Lung (tissue), 12 donors: ENCODE measurements around the gene TMEM151B. TPM values are rescaled to one million over a fixed set of nuclear protein-coding genes. Genes with fewer than 3 reads are reported as not detected.

Experiments
- ATAC-seq: fragments of 200-7000 bp; cut with Tn5 transposase; one replicate; pipeline ENCODE4 v1.9.1; 2020; ENCODE audit warnings: moderate number of reproducible peaks; ENCODE audit not compliant: insufficient read depth, low FRiP score
- DNase-seq, 3 donors: peaks; one replicate each; pipeline ENCODE4 v3.0.0-alpha.2; 2013 to 2017
- H3K27ac ChIP-seq, 2 donors: one replicate each; pipeline ENCODE4 v1.5.1; 2013; ENCODE audit warnings: mild to moderate bottlenecking in 2 of 2, moderate library complexity in 2 of 2, control low read depth in 1 of 2, inconsistent platforms in 1 of 2, low read depth in 1 of 2, low read length in 1 of 2
- H3K27me3 ChIP-seq, 3 donors: one replicate each; pipeline ENCODE4 v1.5.1; 2013; ENCODE audit warnings: low read length in 2 of 3; ENCODE audit not compliant: control insufficient read depth in 3 of 3, insufficient read depth in 3 of 3
- H3K36me3 ChIP-seq, 4 donors: one replicate each; pipeline ENCODE4 v1.5.1; 2013; ENCODE audit warnings: low read length in 4 of 4, mild to moderate bottlenecking in 1 of 4, moderate library complexity in 1 of 4; ENCODE audit not compliant: control insufficient read depth in 4 of 4, insufficient read depth in 4 of 4
- H3K4me1 ChIP-seq, 5 donors: one replicate each; pipeline ENCODE4 v1.5.1; 2013; ENCODE audit warnings: low read length in 5 of 5, mild to moderate bottlenecking in 2 of 5, moderate library complexity in 1 of 5; ENCODE audit not compliant: control insufficient read depth in 5 of 5, insufficient read depth in 5 of 5
- H3K4me3 ChIP-seq: one replicate; pipeline ENCODE4 v1.5.1; 2013; ENCODE audit warnings: mild to moderate bottlenecking, control low read depth, moderate library complexity
- H3K9ac ChIP-seq, 2 donors: one replicate each; pipeline ENCODE4 v1.5.1; 2013; ENCODE audit warnings: low read length in 2 of 2, control low read depth in 1 of 2; ENCODE audit not compliant: insufficient read depth in 1 of 2
- H3K9me3 ChIP-seq, 4 donors: one replicate each; pipeline ENCODE4 v1.5.1; 2013; ENCODE audit warnings: low read length in 3 of 4, mild to moderate bottlenecking in 1 of 4, moderate library complexity in 1 of 4; ENCODE audit not compliant: control insufficient read depth in 4 of 4, insufficient read depth in 3 of 4
- CTCF ChIP-seq: IDR thresholded peaks from 2 replicates; pipeline ENCODE4 v1.5.1; 2012; ENCODE audit warnings: mild to moderate bottlenecking; ENCODE audit errors: control extremely low read depth, extremely low read depth
- WGBS, 2 donors: extraction: QIAGEN DNeasy Blood & Tissue Kit; methylation state at CpG; one replicate each; pipeline ENCODE4 v1.1.7; 2013; 5-methylcytosine and 5-hydroxymethylcytosine counted together
- polyA plus RNA-seq, 2 donors: library from polyadenylated mRNA; stranded (reverse); fragments of 200-250 nt; gene quantifications; one replicate each; pipeline ENCODE4 v1.2.1, GENCODE V29; 2013
- total RNA-seq, 2 donors: library from RNA; depleted of rRNA in 1 of 2; stranded (reverse); fragments of >200 nt in 1 of 2; gene quantifications; one replicate each; pipeline ENCODE4 v1.2.1, GENCODE V29; 2014 to 2021
- donor health status: control.
- donor health status: control.
- donor health status: Bipolar disorder and iron deficiency.
- donor health status: healthy.
- donor health status: DM: yes; HTN: yes; CAD: no.

Gene TMEM151B
- total and polyA plus RNA-seq, 4 donors, result 0.02 to 0.21 (median 0.08) TPM

GRCh38 chr6:44272999-44273566 lies 2.8 kb downstream of the TMEM151B start:
- Histone ChIP-seq H3K9me3 (peaks cover 0 to 4% (median 0%) of the 10 kb centered on the region in 4 donors), H3K4me3 (no peak overlapping the region), H3K27me3 (peaks cover under 1 to 62% (median 35%) of the 10 kb centered on the region in 3 donors), H3K9ac (no peak overlapping the region), H3K27ac (no peak overlapping the region), H3K4me1 (peaks cover 0 to 13% (median 0%) of the 10 kb centered on the region in 5 donors), H3K36me3 (no peaks in the 10 kb centered on the region)
- DNase-seq (no peak), ATAC-seq (no peak)
- WGBS, 2 donors, result 88 to 92% methylated on average over 23 of the region's 23 CpGs
- TF ChIP-seq CTCF, result no peak

GRCh38 chr6:44273617-44274016 lies 3.4 kb downstream of the TMEM151B start:
- TF ChIP-seq CTCF, result no peak
- Histone ChIP-seq H3K27me3 (peaks cover 3 to 59% (median 35%) of the 10 kb centered on the region in 3 donors), H3K27ac (no peak overlapping the region), H3K36me3 (no peaks in the 10 kb centered on the region), H3K4me3 (no peak overlapping the region), H3K9me3 (peaks cover 0 to 4% (median 0%) of the 10 kb centered on the region in 4 donors), H3K9ac (no peak overlapping the region), H3K4me1 (peaks cover 0 to 13% (median 0%) of the 10 kb centered on the region in 5 donors)
- DNase-seq (no peak), ATAC-seq (no peak)
- WGBS, 2 donors, result 82 to 88% methylated on average over 1 of the region's 1 CpG

- no peak overlapping the region for H3K9ac ChIP-seq
- ATAC-seq, result no peak
Measured at GRCh38 chr6:44275271-44275748, 5.1 kb downstream of the TMEM151B start.

More at GRCh38 chr6:44275271-44275748, 5.1 kb downstream of the TMEM151B start:
- Histone ChIP-seq H3K9me3 (peaks cover 0 to 4% (median 0%) of the 10 kb centered on the region in 4 donors), H3K27me3 (peaks cover 3 to 54% (median 21%) of the 10 kb centered on the region in 3 donors), H3K4me3 (no peak overlapping the region), H3K4me1 (peaks cover 0 to 13% (median 0%) of the 10 kb centered on the region in 5 donors), H3K27ac (no peak overlapping the region), H3K36me3 (no peaks in the 10 kb centered on the region)
- DNase-seq, result no peak
- 72 to 86% methylated on average over 59 of the region's 59 CpGs for WGBS, 2 donors
- no peak for TF ChIP-seq CTCF
